GM12801 (cell line): ENCODE measurements around the gene C1QL4.

Experiments used
- TF ChIP-seq, protein P1 (sequence below): IDR thresholded peaks from one replicate; pipeline ENCODE4 v1.5.1; 2011; ENCODE audit warnings: control low read depth; ENCODE audit not compliant: insufficient read length; ENCODE audit errors: extremely low read depth

Gene C1QL4

DNA sequence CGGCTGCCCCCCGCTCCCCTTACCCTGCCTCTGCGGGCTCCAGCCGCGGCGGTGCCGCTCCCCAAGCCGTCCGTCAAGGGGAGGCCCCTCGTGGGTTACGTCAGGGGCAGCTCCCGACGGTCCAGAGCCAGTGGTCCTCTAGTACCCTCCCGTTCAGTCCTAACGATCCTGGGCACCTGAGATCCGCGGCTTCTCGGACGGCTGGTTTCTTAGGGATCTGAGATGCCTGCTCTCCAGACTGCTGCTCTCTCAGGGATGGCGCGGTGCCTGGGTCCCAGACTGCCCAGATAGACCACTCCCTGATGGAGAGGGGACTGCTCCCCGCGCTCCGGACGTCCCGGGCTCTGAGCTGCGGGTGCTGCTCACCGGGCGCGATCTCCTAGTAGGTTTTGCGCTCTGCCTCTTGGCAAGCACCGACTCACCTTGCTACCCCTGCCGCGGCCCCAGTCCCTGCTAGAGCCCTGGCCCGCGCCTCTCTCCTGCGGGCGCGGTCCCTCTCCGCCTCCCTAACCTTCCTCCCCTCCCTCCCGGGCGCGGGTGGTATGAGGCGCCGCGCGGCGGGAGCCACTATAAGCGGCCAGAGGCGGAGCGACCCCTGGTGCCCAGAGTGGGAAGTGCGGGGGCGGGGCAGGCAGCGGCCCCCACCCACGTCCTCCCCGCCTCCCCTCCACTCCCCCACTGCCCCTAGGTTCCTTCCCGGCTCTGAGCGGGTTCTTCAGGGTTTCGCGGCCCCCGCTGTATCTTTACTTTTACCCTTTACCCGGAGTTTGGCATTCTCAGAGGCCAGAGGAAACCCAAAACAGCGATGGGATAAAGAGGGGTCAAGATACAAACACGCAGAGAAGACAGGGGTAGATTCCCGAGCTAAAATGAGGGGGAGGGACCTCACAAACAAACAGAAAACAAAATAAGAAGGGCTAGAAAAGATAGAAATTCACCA is at the start of gene C1QL4:
C1QL4 (minus strand) TSS at position 544 of the 940 bp plus-strand sequence. CDS start 711 bp downstream, outside the sequence.
- TF ChIP-seq, protein P1, sequence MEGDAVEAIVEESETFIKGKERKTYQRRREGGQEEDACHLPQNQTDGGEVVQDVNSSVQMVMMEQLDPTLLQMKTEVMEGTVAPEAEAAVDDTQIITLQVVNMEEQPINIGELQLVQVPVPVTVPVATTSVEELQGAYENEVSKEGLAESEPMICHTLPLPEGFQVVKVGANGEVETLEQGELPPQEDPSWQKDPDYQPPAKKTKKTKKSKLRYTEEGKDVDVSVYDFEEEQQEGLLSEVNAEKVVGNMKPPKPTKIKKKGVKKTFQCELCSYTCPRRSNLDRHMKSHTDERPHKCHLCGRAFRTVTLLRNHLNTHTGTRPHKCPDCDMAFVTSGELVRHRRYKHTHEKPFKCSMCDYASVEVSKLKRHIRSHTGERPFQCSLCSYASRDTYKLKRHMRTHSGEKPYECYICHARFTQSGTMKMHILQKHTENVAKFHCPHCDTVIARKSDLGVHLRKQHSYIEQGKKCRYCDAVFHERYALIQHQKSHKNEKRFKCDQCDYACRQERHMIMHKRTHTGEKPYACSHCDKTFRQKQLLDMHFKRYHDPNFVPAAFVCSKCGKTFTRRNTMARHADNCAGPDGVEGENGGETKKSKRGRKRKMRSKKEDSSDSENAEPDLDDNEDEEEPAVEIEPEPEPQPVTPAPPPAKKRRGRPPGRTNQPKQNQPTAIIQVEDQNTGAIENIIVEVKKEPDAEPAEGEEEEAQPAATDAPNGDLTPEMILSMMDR = no peak

DNA sequence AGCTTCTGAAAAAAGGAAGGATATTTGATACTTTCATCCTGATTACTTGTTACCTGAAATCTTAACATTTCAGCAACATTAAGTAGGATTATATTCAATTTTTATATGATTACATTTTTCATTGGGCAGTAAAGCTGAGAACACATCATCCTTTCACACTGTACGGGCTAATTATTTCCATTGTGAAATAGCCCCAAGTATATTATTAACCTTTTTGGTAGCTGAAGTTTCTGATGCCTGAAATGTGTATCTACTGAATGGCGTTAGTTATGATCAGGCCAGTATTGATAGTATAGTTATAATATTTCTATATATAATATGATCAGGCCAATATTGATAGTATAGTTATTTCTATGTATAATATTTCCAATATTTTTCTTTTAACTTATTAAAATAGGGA is 40.4 kb upstream of the C1QL4 start:
- TF ChIP-seq, protein P1 = no peak

DNA sequence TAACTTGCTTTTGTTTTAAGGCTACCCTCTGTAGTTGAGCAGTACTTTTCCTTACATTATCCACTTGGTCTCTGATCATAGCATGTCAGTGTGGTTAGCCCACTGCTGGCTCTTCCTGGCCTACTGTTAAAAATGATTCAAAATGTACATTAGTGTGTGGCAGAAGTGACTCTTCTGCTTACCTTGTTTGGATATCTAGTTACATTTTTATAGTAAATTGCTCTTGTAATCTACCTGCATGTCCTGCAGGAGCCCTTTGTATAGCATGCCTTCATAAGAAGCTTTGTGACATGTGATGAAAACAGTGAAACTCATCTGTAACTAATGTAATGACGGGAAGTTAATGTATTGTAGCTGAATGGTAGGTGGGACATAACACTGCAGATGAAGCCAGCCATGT is 38.4 kb upstream of the C1QL4 start:
- TF ChIP-seq, protein P1 = no peak

DNA sequence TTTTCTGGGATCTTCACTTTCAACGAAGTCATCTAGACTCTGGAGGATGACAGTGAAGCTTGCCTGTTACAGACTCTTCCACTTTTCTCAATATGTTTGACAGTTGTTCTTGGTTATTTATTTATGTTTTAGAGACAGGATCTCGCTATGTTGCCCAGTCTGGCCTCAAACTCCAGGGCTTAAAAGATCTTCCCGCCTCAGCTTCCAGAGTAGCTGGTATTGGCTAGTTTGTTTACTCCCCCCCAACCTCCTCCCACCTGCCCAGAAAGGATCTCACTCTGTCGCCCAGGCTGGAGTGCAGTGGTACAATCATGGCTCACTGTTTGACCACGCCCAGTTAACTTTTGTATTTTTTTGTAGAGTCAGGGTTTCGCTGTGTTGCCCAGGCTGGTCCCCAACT is 33.6 kb upstream of the C1QL4 start:
- TF ChIP-seq, protein P1 = no peak

DNA sequence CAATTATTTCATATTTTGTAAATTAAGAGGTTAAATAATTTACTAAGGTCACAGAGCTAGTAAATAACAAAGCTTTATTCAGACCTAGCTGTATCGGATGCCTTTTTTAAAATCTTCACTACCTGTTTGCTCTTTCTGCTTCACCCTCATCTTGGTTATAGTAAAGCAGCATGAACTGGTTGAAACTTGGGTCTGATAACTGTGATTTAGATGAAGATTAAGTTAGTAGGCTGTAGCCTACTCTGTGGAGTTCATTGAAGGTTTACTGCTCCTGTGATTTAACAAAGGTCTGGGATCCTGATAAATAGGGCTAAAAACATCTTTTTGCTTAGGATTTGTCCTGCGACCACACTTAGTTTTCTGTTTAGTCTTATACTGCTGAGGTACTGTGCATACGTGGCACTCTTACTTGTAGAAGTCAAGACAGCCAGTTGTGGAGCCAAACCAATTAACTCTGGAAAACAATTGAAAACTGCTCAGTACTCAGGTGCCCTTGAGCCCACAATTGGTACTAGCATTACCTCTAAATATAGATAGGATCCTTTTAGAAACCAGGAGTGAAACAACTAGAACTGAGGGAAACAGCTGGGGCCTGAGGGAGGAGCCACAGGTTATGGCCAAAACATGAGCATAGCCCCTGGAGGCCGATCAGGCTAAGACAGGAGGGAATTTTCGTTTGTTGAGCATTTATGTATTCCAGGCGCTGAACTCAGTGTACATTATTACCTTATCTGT is 32.6 kb upstream of the C1QL4 start:
- TF ChIP-seq, protein P1 = no peak

DNA sequence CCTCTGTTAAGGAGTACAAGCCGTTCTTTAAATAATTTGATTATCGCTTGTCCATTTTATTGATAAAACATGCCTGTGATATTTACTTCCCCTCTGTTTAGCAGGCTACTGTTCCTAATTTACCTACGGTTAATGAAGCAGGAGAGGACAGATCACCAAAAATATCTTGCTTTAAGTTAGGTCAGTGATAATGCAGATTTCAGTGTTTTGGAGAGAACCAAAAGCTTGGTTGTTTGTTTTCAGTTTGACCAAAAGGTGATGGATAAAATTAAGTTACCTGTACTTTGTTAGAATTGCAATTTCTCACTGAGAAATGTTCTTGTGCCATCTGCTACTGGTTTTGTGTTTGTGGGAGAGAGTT is 31.2 kb upstream of the C1QL4 start:
- TF ChIP-seq, protein P1 = no peak
